A549 (cell line): ENCODE measurements around the gene GMDS.

Experiments used
- CEBPB ChIP-seq, 2 experiments: fragments of >200 bp in 1 of 2; sonication (Bioruptor Twin) in 1 of 2; formaldehyde crosslinking in 1 of 2; IDR thresholded peaks; 2 replicates each; pipeline ENCODE4 v1.6.1; 2012 to 2016
- CTCF ChIP-seq: fragments of >200 bp; sonication (Bioruptor Twin); formaldehyde crosslinking; IDR thresholded peaks from 3 replicates; pipeline ENCODE4 v1.5.1; 2016
- EP300 ChIP-seq, 2 experiments: fragments of >200 bp; sonication (Bioruptor Twin); formaldehyde crosslinking; IDR thresholded peaks; 2 replicates in 1 of 2; 3 replicates in 1 of 2; pipeline ENCODE4 v1.6.1; 2016 to 2017
- HDAC2 ChIP-seq: fragments of 200-600 bp; sonication (generic); IDR thresholded peaks from 2 replicates; pipeline ENCODE4 v1.6.1; 2016
- PHF8 ChIP-seq: fragments of 200-600 bp; sonication (generic); IDR thresholded peaks from 2 replicates; pipeline ENCODE4 v1.6.1; 2016; ENCODE audit warnings: low read depth, mild to moderate bottlenecking, antibody characterized with exemption, moderate library complexity, borderline replicate concordance
- POLR2A ChIP-seq: IDR thresholded peaks from 2 replicates; pipeline ENCODE4 v1.6.1; 2012; ENCODE audit warnings: mild to moderate bottlenecking, low read length
- RCOR1 ChIP-seq: fragments of 150-350 bp; IDR thresholded peaks from 2 replicates; pipeline ENCODE4 v1.6.1; 2014; ENCODE audit warnings: antibody characterized with exemption, low read length, low read depth
- USF2 ChIP-seq: fragments of 450-650 bp; IDR thresholded peaks from 2 replicates; pipeline ENCODE4 v1.6.1; 2014; ENCODE audit warnings: antibody characterized with exemption
- ZFP36 ChIP-seq: fragments of 450-650 bp; IDR thresholded peaks from 2 replicates; pipeline ENCODE4 v1.6.1; 2014; ENCODE audit warnings: borderline replicate concordance; ENCODE audit not compliant: partially characterized antibody

- TF ChIP-seq CEBPB (IDR thresholded peaks at IDR 0.05): no peak
- TF ChIP-seq CTCF: no peak
- no peak for TF ChIP-seq RCOR1
- no peak for TF ChIP-seq PHF8
- TF ChIP-seq USF2: no peak
- TF ChIP-seq HDAC2: no peak
- TF ChIP-seq ZFP36: no peak
- TF ChIP-seq EP300 (IDR thresholded peaks at IDR 0.05): no peak
- no peak for TF ChIP-seq POLR2A
Observed at GRCh38 chr6:1749041-1749440, 496.4 kb downstream of the GMDS start.
